ENCODE results near the gene OLIG1. TPM values are rescaled to one million over a fixed set of nuclear protein-coding genes. Genes with fewer than 3 reads are reported as not detected.

OLIG1 gene
- polyA plus RNA-seq, 1 of the 3 experiments (the other 2 are of a cell fraction) = not detected

GRCh38 chr21:33025106-33025488, 44.8 kb upstream of the OLIG1 start:
- no peak for TF ChIP-seq TAF1 (IDR thresholded peaks at IDR 0.05; ENCODE audit: borderline replicate concordance, low read depth, low read length)
- no peak for TF ChIP-seq FOXM1 (IDR thresholded peaks at IDR 0.05; ENCODE audit: low read depth)
- TF ChIP-seq RXRA (IDR thresholded peaks at IDR 0.05; ENCODE audit: borderline replicate concordance, low read depth) = no peak
- no peak for TF ChIP-seq NFIC (IDR thresholded peaks at IDR 0.05; ENCODE audit: borderline replicate concordance)
- no peak; the same call in 1 of the 2 replicates for TF ChIP-seq CTCF (IDR thresholded peaks at IDR 0.05)
- TF ChIP-seq, protein P1, sequence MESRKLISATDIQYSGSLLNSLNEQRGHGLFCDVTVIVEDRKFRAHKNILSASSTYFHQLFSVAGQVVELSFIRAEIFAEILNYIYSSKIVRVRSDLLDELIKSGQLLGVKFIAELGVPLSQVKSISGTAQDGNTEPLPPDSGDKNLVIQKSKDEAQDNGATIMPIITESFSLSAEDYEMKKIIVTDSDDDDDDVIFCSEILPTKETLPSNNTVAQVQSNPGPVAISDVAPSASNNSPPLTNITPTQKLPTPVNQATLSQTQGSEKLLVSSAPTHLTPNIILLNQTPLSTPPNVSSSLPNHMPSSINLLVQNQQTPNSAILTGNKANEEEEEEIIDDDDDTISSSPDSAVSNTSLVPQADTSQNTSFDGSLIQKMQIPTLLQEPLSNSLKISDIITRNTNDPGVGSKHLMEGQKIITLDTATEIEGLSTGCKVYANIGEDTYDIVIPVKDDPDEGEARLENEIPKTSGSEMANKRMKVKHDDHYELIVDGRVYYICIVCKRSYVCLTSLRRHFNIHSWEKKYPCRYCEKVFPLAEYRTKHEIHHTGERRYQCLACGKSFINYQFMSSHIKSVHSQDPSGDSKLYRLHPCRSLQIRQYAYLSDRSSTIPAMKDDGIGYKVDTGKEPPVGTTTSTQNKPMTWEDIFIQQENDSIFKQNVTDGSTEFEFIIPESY (IDR thresholded peaks at IDR 0.05; ENCODE audit: borderline replicate concordance, low read depth) = no peak
- no peak for TF ChIP-seq MEF2A (IDR thresholded peaks at IDR 0.05; ENCODE audit: borderline replicate concordance, low read depth)
- Histone ChIP-seq H3K27me3 (ENCODE audit: insufficient read depth) (peaks cover 97% of the 10 kb centered on the region), H3K79me2 (ENCODE audit: insufficient read depth) (no peaks in the 10 kb centered on the region), H3K4me2 (no peak overlapping the region), H3K4me3 (ENCODE audit: low read depth in 2 of 2, low read length in 1 of 2) (no peak overlapping the region; a peak in 1 of 4 replicates), H3K9me2 (no peaks in the 10 kb centered on the region), H2AFZ (ENCODE audit: low read depth) (no peak overlapping the region), H3F3A (replicated peaks; ENCODE audit: insufficient read depth) (no peaks in the 10 kb centered on the region), H4K20me1 (ENCODE audit: insufficient read depth) (no peaks in the 10 kb centered on the region), H3K4me1 (ENCODE audit: control insufficient read depth in 1 of 2, insufficient read depth in 2 of 2, low read depth in 1 of 2, low read length in 1 of 2) (no peaks in the 10 kb centered on the region), H3K9ac (no peak overlapping the region), H3K36me3 (replicated peaks in 1 of 2; ENCODE audit: control insufficient read depth in 1 of 2, insufficient read depth in 2 of 2, low read length in 1 of 2) (no peaks in the 10 kb centered on the region), H3K27ac (ENCODE audit: low read depth in 2 of 2, low read length in 1 of 2) (no peak overlapping the region), H3K9me3 (no peaks in the 10 kb centered on the region)
- peak; percentile 24 for DNase-seq
- 2% methylated on average over 19 of the region's 22 CpGs for WGBS (ENCODE audit: low lambda C conversion rate)
- POLR2A ChIA-PET = no interaction called here
- CTCF ChIA-PET = interaction anchor here (1.1 kb wide), 2 partner anchors 30 to 85 kb away, joined by 3 read pairs; no protein-coding TSS in a partner anchor

DNA sequence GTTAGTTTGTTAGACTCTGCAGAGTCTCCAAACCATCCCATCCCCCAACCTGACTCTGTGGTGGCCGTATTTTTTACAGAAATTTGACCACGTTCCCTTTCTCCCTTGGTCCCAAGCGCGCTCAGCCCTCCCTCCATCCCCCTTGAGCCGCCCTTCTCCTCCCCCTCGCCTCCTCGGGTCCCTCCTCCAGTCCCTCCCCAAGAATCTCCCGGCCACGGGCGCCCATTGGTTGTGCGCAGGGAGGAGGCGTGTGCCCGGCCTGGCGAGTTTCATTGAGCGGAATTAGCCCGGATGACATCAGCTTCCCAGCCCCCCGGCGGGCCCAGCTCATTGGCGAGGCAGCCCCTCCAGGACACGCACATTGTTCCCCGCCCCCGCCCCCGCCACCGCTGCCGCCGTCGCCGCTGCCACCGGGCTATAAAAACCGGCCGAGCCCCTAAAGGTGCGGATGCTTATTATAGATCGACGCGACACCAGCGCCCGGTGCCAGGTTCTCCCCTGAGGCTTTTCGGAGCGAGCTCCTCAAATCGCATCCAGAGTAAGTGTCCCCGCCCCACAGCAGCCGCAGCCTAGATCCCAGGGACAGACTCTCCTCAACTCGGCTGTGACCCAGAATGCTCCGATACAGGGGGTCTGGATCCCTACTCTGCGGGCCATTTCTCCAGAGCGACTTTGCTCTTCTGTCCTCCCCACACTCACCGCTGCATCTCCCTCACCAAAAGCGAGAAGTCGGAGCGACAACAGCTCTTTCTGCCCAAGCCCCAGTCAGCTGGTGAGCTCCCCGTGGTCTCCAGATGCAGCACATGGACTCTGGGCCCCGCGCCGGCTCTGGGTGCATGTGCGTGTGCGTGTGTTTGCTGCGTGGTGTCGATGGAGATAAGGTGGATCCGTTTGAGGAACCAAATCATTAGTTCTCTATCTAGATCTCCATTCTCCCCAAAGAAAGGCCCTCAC, 44.2 kb upstream of the OLIG1 start, which contains the start of gene OLIG2:
Gene OLIG2, plus strand, starts transcription at position 447 of the 954 bp plus-strand sequence. CDS start 928 bp downstream, outside the sequence.
- Histone ChIP-seq H3K9me2 (no peaks in the 10 kb centered on the region), H3K4me3 (ENCODE audit: low read depth in 2 of 2, low read length in 1 of 2) (no peak within 1 kb of the TSS; a peak in 1 of 4 replicates), H4K20me1 (ENCODE audit: insufficient read depth) (no peaks in the 10 kb centered on the region), H3K4me1 (ENCODE audit: control insufficient read depth in 1 of 2, insufficient read depth in 2 of 2, low read depth in 1 of 2, low read length in 1 of 2) (no peaks in the 10 kb centered on the region), H3K4me2 (no peak within 1 kb of the TSS), H2AFZ (ENCODE audit: low read depth) (no peak within 1 kb of the TSS), H3K27me3 (ENCODE audit: insufficient read depth) (peaks cover 98% of the 10 kb centered on the region), H3K79me2 (ENCODE audit: insufficient read depth) (no peaks in the 10 kb centered on the region), H3K27ac (ENCODE audit: low read depth in 2 of 2, low read length in 1 of 2) (no peak within 1 kb of the TSS), H3K9ac (no peak within 1 kb of the TSS), H3K36me3 (replicated peaks in 1 of 2; ENCODE audit: control insufficient read depth in 1 of 2, insufficient read depth in 2 of 2, low read length in 1 of 2) (no peaks in the 10 kb centered on the region), H3F3A (replicated peaks; ENCODE audit: insufficient read depth) (no peaks in the 10 kb centered on the region), H3K9me3 (no peaks in the 10 kb centered on the region)
- 4% methylated on average over 39 of the region's 59 CpGs for WGBS (ENCODE audit: low lambda C conversion rate)
- CTCF ChIA-PET = interaction anchor here (0.8 to 1.1 kb wide), 2 partner anchors 86 to 376 kb away, joined by 3 read pairs; no protein-coding TSS in a partner anchor
- POLR2A ChIA-PET = no interaction called here
- peak; percentile 49 for DNase-seq
- TF ChIP-seq RAD21 (IDR thresholded peaks at IDR 0.05; ENCODE audit: low read length) = no peak
- TF ChIP-seq EZH2phosphoT487 (IDR thresholded peaks at IDR 0.05; ENCODE audit: borderline replicate concordance, low read depth) = peak; percentile 62; the same call in 1 of the 2 replicates
- no peak for TF ChIP-seq TCF12 (IDR thresholded peaks at IDR 0.05)

Data from SK-N-SH (cell line).